GM23338 (cell line): ENCODE data around the gene UBAP1L. TPM values are rescaled to one million over a fixed set of nuclear protein-coding genes. Genes with fewer than 3 reads are reported as not detected.

Experiments
- ATAC-seq: fragments of 200-7000 bp; cut with Tn5 transposase; 3 replicates; pipeline ENCODE4 v1.9.1; 2020
- DNase-seq: peaks from one replicate; pipeline ENCODE4 v3.0.0-alpha.2; 2015; ENCODE audit warnings: low spot score
- H2AFZ ChIP-seq: fragments of 200-600 bp; sonication (generic); 2 replicates; pipeline ENCODE4 v1.8.0; 2016; ENCODE audit warnings: antibody characterized with exemption, mild to moderate bottlenecking, moderate library complexity
- H3F3A ChIP-seq: fragments of 200-600 bp; sonication (generic); replicated peaks from 2 replicates; pipeline ENCODE4 v1.8.0; 2017; ENCODE audit warnings: antibody characterized with exemption, mixed run types, low read depth
- H3K27ac ChIP-seq: fragments of 200-600 bp; sonication (generic); 2 replicates; pipeline ENCODE4 v1.6.1; 2016; ENCODE audit warnings: low read depth
- H3K27me3 ChIP-seq: fragments of 200-600 bp; sonication (generic); 2 replicates; pipeline ENCODE4 v1.8.0; 2016; ENCODE audit warnings: mild to moderate bottlenecking, mixed run types, moderate library complexity; ENCODE audit not compliant: insufficient read depth
- H3K36me3 ChIP-seq: fragments of 200-600 bp; sonication (generic); 2 replicates; pipeline ENCODE4 v1.8.0; 2016; ENCODE audit warnings: mild to moderate bottlenecking; ENCODE audit not compliant: insufficient read depth
- H3K4me1 ChIP-seq: fragments of 200-600 bp; sonication (generic); 2 replicates; pipeline ENCODE4 v1.8.0; 2016; ENCODE audit warnings: mild to moderate bottlenecking, moderate library complexity; ENCODE audit not compliant: insufficient read depth
- H3K4me2 ChIP-seq: fragments of 200-600 bp; sonication (generic); 2 replicates; pipeline ENCODE4 v1.7.1; 2017; ENCODE audit warnings: mixed run types
- H3K4me3 ChIP-seq: fragments of 200-600 bp; sonication (generic); 2 replicates; pipeline ENCODE4 v1.6.1; 2016; ENCODE audit warnings: mixed run types
- H3K79me2 ChIP-seq: fragments of 200-600 bp; sonication (generic); replicated peaks from 2 replicates; pipeline ENCODE4 v1.8.0; 2017; ENCODE audit warnings: mild to moderate bottlenecking; ENCODE audit not compliant: insufficient read depth
- H3K9me2 ChIP-seq: fragments of 200-600 bp; sonication (generic); 2 replicates; pipeline ENCODE4 v1.8.0; 2017; ENCODE audit not compliant: insufficient read depth
- H4K20me1 ChIP-seq: fragments of 200-600 bp; sonication (generic); replicated peaks from 2 replicates; pipeline ENCODE4 v1.8.0; 2017; ENCODE audit warnings: mild to moderate bottlenecking; ENCODE audit not compliant: insufficient read depth
- H3K27ac Mint-ChIP-seq: 2 replicates; pipeline ENCODE4 v1.8.0; 2020; ENCODE audit warnings: inconsistent platforms, mild to moderate bottlenecking, moderate library complexity, mixed read lengths
- H3K27me3 Mint-ChIP-seq: 3 replicates; pipeline ENCODE4 v1.8.0; 2022; ENCODE audit warnings: low read depth, mild to moderate bottlenecking, moderate library complexity, mixed read lengths, inconsistent platforms; ENCODE audit not compliant: insufficient read depth, poor library complexity
- H3K36me3 Mint-ChIP-seq: 3 replicates; pipeline ENCODE4 v1.8.0; 2021; ENCODE audit warnings: low read depth, mild to moderate bottlenecking, inconsistent platforms, moderate library complexity, mixed read lengths
- H3K4me1 Mint-ChIP-seq: 3 replicates; pipeline ENCODE4 v1.8.0; 2020; ENCODE audit warnings: mild to moderate bottlenecking, inconsistent platforms, mixed read lengths
- H3K4me3 Mint-ChIP-seq: 3 replicates; pipeline ENCODE4 v1.8.0; 2021; ENCODE audit warnings: moderate library complexity, mild to moderate bottlenecking, inconsistent platforms, mixed read lengths
- H3K9me3 Mint-ChIP-seq: 3 replicates; pipeline ENCODE4 v1.8.0; 2020; ENCODE audit warnings: moderate library complexity, mild to moderate bottlenecking, inconsistent platforms, mixed read lengths
- CREB1 ChIP-seq: fragments of 250-450 bp; sonication (Bioruptor Pico); IDR thresholded peaks from 2 replicates; pipeline ENCODE4 v1.5.0; 2020; ENCODE audit warnings: low read depth, mild to moderate bottlenecking, moderate library complexity
- EZH2 ChIP-seq: fragments of 200-600 bp; sonication (generic); IDR thresholded peaks from one replicate; pipeline ENCODE4 v1.8.0; 2017; ENCODE audit warnings: antibody characterized with exemption, mild to moderate bottlenecking, low read depth; ENCODE audit not compliant: unreplicated experiment
- JUNB ChIP-seq: IDR thresholded peaks from one replicate; pipeline ENCODE4 v1.6.1; 2016; ENCODE audit warnings: antibody characterized with exemption; ENCODE audit not compliant: unreplicated experiment
- STAT1 ChIP-seq: IDR thresholded peaks from one replicate; pipeline ENCODE4 v1.6.1; 2016; ENCODE audit warnings: antibody characterized with exemption; ENCODE audit not compliant: unreplicated experiment
- polyA plus RNA-seq: library from polyadenylated mRNA; unstranded; fragments of >200 nt; fragmentation: Nextera tagmentation; extraction: Ambion mirVana; gene quantifications from 2 replicates; pipeline ENCODE4 v1.2.1, GENCODE V29; 2016
- total RNA-seq: library from RNA; depleted of rRNA; stranded (reverse); fragments of >200 nt; shearing (Covaris generic); gene quantifications from 2 replicates; pipeline ENCODE4 v1.2.3, GENCODE V29; 2014
- TF ChIP-seq, protein P1 (sequence below): fragments of 250-450 bp; sonication (Bioruptor Pico); IDR thresholded peaks from 2 replicates; pipeline ENCODE4 v1.5.0; 2020; ENCODE audit warnings: mild to moderate bottlenecking, moderate library complexity
- TF ChIP-seq, protein P2 (sequence below): IDR thresholded peaks from one replicate; pipeline ENCODE4 v1.6.1; 2018; ENCODE audit warnings: antibody characterized with exemption; ENCODE audit not compliant: unreplicated experiment

UBAP1L gene
- total and polyA plus RNA-seq, 2 experiments from 2014 or later = 0.53 to 1.5 TPM

DNA sequence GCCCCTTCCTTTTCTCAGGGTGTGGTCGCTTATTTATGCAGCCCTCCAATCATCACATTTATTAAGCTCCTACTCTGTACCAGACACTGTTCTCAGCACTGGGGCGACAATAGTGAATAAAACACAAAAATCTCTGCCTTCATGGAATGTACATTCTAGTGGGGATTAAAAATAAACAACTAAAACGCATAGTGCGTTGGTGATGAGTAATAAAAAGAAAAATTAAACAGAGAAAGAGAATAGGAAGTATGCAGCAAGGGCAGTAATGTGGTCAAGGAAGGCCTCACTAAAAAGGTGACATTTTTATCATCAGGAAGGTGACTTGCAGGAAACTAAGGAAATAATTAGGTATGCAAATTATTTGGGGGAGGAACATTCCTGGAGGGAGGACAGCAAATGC lies 64.7 kb downstream of the UBAP1L start:
- Histone ChIP-seq H2AFZ (no peak overlapping the region), H3K36me3 (no peaks in the 10 kb centered on the region), H3K27ac (no peak overlapping the region), H3F3A (0 out of 2 replicates have a peak, but pooled peaks cover 4% of the 10 kb centered on the region), H3K4me3 (no peak overlapping the region), H3K4me1 (no peaks in the 10 kb centered on the region), H3K9me2 (no peaks in the 10 kb centered on the region), H4K20me1 (no peaks in the 10 kb centered on the region), H3K27me3 (no peaks in the 10 kb centered on the region), H3K4me2 (no peak overlapping the region), H3K79me2 (no peaks in the 10 kb centered on the region)
- peaks cover 10% of the 10 kb centered on the region for H3K27me3 Mint-ChIP-seq
- ATAC-seq (no peak), DNase-seq (no peak)
- H3K9me3 Mint-ChIP-seq = no peaks in the 10 kb centered on the region
- TF ChIP-seq JUNB = no peak
- no peak for TF ChIP-seq EZH2
- TF ChIP-seq STAT1 = no peak
- TF ChIP-seq, protein P1, sequence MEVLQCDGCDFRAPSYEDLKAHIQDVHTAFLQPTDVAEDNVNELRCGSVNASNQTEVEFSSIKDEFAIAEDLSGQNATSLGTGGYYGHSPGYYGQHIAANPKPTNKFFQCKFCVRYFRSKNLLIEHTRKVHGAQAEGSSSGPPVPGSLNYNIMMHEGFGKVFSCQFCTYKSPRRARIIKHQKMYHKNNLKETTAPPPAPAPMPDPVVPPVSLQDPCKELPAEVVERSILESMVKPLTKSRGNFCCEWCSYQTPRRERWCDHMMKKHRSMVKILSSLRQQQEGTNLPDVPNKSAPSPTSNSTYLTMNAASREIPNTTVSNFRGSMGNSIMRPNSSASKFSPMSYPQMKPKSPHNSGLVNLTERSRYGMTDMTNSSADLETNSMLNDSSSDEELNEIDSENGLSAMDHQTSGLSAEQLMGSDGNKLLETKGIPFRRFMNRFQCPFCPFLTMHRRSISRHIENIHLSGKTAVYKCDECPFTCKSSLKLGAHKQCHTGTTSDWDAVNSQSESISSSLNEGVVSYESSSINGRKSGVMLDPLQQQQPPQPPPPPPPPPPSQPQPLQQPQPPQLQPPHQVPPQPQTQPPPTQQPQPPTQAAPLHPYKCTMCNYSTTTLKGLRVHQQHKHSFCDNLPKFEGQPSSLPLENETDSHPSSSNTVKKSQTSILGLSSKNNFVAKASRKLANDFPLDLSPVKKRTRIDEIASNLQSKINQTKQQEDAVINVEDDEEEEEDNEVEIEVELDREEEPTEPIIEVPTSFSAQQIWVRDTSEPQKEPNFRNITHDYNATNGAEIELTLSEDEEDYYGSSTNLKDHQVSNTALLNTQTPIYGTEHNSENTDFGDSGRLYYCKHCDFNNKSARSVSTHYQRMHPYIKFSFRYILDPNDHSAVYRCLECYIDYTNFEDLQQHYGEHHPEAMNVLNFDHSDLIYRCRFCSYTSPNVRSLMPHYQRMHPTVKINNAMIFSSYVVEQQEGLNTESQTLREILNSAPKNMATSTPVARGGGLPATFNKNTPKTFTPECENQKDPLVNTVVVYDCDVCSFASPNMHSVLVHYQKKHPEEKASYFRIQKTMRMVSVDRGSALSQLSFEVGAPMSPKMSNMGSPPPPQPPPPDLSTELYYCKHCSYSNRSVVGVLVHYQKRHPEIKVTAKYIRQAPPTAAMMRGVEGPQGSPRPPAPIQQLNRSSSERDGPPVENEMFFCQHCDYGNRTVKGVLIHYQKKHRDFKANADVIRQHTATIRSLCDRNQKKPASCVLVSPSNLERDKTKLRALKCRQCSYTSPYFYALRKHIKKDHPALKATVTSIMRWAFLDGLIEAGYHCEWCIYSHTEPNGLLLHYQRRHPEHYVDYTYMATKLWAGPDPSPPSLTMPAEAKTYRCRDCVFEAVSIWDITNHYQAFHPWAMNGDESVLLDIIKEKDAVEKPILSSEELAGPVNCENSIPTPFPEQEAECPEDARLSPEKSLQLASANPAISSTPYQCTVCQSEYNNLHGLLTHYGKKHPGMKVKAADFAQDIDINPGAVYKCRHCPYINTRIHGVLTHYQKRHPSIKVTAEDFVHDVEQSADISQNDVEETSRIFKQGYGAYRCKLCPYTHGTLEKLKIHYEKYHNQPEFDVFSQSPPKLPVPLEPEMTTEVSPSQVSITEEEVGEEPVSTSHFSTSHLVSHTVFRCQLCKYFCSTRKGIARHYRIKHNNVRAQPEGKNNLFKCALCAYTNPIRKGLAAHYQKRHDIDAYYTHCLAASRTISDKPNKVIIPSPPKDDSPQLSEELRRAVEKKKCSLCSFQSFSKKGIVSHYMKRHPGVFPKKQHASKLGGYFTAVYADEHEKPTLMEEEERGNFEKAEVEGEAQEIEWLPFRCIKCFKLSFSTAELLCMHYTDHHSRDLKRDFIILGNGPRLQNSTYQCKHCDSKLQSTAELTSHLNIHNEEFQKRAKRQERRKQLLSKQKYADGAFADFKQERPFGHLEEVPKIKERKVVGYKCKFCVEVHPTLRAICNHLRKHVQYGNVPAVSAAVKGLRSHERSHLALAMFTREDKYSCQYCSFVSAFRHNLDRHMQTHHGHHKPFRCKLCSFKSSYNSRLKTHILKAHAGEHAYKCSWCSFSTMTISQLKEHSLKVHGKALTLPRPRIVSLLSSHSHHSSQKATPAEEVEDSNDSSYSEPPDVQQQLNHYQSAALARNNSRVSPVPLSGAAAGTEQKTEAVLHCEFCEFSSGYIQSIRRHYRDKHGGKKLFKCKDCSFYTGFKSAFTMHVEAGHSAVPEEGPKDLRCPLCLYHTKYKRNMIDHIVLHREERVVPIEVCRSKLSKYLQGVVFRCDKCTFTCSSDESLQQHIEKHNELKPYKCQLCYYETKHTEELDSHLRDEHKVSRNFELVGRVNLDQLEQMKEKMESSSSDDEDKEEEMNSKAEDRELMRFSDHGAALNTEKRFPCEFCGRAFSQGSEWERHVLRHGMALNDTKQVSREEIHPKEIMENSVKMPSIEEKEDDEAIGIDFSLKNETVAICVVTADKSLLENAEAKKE = no peak
- TF ChIP-seq CREB1 = no peak
- TF ChIP-seq, protein P2, sequence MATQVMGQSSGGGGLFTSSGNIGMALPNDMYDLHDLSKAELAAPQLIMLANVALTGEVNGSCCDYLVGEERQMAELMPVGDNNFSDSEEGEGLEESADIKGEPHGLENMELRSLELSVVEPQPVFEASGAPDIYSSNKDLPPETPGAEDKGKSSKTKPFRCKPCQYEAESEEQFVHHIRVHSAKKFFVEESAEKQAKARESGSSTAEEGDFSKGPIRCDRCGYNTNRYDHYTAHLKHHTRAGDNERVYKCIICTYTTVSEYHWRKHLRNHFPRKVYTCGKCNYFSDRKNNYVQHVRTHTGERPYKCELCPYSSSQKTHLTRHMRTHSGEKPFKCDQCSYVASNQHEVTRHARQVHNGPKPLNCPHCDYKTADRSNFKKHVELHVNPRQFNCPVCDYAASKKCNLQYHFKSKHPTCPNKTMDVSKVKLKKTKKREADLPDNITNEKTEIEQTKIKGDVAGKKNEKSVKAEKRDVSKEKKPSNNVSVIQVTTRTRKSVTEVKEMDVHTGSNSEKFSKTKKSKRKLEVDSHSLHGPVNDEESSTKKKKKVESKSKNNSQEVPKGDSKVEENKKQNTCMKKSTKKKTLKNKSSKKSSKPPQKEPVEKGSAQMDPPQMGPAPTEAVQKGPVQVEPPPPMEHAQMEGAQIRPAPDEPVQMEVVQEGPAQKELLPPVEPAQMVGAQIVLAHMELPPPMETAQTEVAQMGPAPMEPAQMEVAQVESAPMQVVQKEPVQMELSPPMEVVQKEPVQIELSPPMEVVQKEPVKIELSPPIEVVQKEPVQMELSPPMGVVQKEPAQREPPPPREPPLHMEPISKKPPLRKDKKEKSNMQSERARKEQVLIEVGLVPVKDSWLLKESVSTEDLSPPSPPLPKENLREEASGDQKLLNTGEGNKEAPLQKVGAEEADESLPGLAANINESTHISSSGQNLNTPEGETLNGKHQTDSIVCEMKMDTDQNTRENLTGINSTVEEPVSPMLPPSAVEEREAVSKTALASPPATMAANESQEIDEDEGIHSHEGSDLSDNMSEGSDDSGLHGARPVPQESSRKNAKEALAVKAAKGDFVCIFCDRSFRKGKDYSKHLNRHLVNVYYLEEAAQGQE = no peak
- H3K4me3 Mint-ChIP-seq = no peak overlapping the region; the same call in 2 of the 3 replicates
- H3K36me3 Mint-ChIP-seq = no peaks in the 10 kb centered on the region
- peaks cover 7% of the 10 kb centered on the region; the same call in 2 of the 3 replicates for H3K4me1 Mint-ChIP-seq
- H3K27ac Mint-ChIP-seq = no peak overlapping the region
